HG03064 (cell line): ENCODE results near the gene MTFR1L.

Experiments
- ATAC-seq: cut with Tn5 transposase; IDR thresholded peaks from one replicate; pipeline ENCODE4 v1.9.1; 2021; ENCODE audit warnings: low read depth; ENCODE audit not compliant: unreplicated experiment

The MTFR1L gene

GRCh38 chr1:25787760-25788166 lies 32.0 kb upstream of the MTFR1L start:
- ATAC-seq: no peak

GRCh38 chr1:25790472-25790871 lies 29.3 kb upstream of the MTFR1L start:
- ATAC-seq: no peak

DNA sequence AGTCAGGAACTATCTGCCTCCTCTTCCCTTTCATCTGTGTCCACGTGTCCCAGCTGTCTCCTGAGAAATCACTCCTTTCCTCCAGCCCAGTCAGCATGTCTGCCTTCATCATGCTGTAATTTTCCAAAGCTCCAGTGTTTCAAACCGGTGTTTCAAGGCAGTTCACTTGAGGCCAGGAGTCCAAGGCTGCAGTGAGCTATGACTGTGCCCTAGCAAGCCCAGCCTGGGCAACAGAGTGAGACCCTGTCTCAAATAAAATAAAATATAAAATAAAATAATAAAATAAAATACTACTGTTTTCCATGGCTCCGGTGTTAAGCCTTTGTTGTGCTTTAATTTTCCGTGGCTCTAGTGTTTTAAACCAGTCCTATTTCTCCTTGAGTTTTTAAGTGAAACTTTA lies 27.6 kb upstream of the MTFR1L start:
- no peak for ATAC-seq

GRCh38 chr1:25793585-25794170 lies 26.1 kb upstream of the MTFR1L start:
- ATAC-seq: no peak

DNA sequence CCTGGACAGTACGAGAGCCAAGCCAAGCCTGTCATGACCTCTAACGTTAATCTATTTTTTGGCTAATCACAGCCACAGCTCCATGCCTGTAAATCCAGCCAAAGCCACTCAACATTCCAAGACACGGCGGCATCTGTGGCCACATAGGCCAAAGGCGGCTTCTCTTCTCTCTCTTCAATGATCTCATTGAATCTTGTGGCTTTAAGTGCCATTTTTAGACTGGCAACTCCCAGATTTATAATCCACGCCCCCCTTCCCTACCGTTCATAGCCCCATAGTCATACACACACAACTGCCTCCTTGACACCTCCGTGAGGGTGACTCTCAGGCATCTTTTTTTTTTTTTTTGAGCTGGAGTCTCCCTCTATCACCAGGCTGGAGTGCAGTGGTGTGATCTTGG lies 25.4 kb upstream of the MTFR1L start:
- ATAC-seq: no peak

- no peak for ATAC-seq
Observed at GRCh38 chr1:25795211-25795610, 24.5 kb upstream of the MTFR1L start.

DNA sequence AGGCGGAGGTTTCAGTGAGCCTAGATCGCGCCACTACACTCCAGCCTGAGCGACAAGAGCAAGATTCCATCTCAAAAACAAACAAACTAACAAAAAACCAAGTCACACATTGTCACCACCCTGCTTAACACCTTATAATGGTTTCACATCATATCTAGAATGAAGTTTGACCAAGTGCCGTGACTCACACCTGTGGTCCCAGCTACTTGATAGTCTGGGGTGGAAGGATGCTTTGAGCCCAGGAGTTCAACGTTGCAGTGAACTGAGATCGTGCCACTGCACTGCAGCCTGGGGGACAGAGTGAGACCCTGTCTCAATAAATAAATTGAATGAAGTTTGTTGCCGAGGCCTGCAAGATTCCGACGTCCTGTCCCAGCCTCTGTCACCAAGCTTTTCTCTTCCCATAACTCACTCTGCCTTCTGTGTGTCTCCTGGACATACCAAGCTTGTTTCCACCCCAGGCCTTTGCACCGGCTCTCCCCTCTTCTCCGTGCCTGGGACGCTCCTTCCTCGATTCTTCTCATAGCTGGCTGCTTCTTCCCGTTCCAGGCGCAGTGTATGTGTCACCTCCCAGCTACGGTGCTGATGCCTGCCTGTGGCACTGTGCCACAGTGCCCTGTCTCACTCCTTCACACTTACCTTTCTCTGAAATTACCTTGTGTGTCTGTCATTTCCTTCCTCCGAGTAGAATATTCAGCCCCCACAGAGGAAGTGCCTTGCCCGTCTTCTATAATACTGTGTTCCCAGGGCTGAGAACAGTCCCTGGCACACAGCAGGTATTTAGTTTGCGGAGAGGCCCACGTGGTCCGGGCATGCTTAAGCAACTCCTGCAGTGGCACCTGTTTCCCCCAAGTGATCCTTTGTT lies 23.6 kb upstream of the MTFR1L start:
- no peak for ATAC-seq

DNA sequence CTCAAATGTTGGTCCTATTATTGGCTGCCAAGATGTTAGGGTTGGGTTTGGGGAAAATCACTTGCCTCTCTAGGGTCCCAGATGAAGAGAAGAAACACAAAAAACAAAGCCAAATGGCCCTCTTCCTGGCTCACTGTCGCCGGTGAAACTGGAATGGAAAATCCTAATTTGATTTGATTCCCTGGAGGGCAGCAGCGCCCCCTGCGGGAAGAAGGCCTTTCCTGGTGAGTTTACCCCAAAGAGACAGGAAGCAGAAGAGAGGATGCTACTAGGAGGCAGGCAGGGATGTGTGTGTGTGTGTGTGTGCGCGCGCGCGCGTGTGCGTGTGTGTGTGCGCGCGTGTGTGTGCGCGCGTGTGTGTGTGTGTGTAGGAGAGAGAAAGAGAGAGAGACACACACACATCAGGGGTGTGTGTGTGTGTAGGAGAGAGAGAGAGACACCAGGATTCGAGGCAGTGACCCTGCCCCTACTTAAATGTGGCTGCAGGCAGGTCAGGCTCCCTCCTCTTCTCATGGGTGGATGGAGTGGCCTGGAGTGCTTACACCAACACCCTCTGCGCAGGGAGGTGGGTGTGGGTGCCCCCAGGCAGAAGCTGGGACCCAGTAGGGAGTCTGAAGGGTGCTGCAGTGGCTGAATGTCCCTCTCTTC lies 22.8 kb upstream of the MTFR1L start:
- ATAC-seq: no peak

DNA sequence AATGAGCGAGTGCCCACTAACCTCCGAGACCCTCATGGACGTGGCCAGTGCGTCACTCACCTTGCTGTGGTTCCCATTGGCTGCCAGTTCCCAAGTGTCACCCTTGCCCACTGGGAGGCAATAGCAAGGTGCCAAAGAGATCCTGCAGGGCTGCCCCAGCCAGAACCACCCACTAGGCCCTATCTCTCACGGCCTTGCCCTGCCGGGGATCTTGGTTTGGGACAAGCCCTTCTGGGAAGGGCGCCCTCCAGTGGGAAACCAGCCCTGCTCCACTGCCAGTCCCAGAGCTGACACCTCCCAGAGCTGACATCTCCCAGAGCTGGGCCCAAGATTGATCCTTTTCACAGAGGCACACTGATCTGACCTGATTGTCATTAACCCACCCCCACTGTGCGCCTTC lies 21.8 kb upstream of the MTFR1L start:
- no peak for ATAC-seq

DNA sequence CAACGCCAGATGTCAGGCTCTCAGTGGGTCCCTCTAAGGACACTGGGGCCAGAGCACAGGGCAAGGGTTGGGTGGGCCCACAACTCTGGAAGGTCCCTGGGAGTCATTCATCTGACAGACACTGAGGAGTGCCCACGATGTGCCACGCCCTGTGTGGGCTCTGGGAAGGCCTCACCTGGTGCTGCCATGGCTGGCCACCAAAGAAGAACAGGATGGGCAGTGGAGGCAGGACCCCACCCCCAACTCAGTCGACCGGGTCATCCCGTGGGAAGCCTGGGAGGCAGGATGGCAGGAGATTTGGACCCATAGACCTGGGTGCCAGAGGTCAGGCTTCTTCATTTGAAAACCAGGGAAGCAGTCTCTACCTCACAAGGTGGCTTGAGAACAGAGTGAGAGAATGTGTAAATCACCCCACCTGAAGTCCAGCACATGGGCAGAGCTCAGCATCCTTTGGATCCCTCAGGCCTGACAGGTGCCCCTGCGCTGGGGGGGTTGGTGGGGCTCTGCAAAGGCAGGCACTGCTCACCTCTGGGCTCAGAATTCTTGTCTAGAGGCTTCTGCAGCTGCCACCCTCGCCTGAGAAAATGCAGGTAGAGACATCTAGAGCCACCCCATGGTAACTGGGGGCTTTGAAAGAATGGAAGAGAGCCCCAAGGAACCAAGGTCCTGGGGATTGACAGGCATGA lies 20.9 kb upstream of the MTFR1L start:
- no peak for ATAC-seq

- no peak for ATAC-seq
Observed at GRCh38 chr1:25799352-25799934, 20.3 kb upstream of the MTFR1L start.

DNA sequence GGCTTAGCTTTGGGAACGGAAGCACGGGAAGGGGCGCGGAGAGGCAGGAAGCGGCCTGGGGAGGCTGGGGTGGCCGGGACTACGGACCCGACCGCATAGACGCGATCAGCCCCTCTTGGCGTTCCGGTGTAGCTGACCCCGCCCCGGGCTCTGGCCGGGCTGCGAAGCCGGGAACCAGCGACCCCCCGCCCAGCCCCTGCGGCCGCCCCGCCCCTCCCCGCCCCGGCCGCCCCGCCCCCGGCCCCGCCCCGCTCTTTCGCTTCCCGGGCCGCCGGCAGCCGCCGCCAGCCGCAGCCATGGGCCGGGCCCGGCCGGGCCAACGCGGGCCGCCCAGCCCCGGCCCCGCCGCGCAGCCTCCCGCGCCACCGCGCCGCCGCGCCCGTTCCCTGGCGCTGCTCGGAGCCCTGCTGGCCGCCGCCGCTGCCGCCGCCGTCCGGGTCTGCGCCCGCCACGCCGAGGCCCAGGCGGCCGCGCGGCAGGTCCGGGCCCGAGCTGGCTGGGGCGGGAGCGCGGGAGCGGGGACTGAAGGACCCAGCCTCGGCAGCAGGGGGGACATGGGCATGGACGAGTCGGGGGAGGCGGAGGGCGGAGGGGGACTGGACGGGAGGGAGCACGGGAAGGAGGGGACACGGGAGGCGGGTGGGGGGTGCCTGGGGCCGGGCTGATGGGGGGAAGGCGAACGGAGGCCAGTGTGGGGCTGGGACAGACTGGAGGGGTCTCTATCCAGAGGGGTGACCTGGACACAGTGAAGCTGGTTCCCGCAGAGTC lies 19.6 kb upstream of the MTFR1L start, which contains the start of gene SELENON:
Gene SELENON, plus strand, starts transcription at position 259 of the 768 bp plus-strand sequence. Its CDS starts 38 bp downstream, at position 297.
- no peak for ATAC-seq

DNA sequence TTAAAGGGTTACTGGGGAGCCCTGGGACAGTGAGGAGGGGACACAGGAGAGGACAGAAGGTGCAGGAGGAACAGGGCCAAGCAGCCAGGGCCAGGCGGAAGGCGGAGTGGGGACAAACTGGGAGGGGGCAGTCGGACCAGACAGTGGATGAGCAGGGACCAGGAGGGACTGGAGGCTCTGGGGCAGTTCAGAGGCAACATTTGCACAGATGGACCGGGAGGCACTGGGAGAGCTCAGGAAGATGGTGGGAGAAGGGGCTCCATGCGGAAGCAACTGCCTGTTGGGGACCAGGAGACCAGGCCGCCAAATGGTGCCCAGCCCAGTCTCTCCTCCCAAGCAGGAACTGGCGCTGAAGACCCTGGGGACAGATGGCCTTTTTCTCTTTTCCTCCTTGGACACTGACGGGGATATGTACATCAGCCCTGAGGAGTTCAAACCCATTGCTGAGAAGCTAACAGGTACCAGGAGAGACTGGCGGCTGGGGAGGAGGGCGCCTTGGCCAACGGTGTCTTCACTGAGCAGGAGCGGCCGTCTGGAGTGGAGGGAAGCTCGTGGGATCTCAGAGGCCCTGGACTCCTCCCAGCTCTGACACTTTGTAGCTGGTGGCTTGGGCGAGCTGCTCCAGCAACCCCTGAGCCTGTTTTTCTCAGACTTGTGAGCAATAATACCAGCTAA lies 18.9 kb upstream of the MTFR1L start:
- ATAC-seq: no peak

GRCh38 chr1:25802915-25803314 lies 16.8 kb upstream of the MTFR1L start:
- no peak for ATAC-seq

DNA sequence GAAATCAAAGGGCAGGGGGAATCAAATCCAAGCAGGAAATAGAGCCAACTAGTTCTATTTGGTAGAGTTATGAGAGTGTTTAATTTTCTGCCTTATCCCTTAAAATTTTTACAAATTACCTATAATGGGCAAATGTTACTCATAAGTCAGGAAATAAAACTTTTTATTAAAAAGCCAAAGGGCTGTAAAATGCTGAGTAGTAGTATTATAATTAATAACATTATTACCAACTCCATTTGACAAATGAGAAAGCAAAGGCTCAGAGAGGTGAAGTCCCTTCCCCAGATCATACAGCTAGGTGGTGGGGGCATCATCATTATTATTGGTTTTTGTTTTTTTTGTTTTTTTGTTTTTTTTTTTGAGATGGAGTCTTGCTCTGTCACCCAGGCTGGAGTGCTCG lies 16.4 kb upstream of the MTFR1L start:
- no peak for ATAC-seq

GRCh38 chr1:25804244-25804963 lies 15.3 kb upstream of the MTFR1L start:
- no peak for ATAC-seq

DNA sequence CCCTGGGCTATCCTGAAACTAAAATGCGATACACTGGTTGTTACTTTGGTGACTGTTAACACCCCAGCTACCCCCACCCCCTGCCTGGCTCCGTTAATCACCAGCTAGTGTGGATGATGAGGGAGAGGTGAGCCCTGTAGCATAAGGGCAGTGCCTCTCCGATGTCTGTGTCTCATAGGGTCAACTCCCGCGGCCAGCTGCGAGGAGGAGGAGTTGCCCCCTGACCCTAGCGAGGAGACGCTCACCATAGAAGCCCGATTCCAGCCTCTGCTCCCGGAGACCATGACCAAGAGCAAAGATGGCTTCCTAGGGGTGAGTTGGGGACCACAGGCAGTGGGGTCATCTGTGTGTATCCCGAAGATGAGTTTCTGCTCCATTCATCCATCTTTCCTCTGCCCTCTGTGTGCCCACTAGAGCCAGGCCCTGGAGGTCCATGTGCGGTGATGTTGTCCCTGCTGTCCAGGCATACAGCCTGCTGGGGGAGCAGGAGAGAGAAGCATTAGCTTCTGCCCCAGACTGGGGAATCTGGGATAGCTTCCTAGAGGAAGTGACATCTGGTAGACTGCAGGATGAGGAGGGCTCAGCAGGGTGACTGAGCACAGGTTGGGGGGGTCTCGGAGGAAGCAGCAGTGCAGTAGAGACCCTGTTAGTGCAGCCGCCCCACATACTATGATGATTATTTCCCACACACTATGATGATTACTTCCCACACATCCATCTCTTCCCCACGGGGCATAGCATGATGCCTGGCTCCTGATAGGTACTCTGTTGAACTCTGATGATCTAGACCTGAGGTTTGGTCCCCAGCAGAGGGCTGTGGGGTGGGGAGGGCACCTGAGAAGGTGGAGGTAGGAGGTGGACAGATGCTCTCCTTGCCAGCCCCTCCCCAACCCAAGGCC lies 14.5 kb upstream of the MTFR1L start:
- ATAC-seq: no peak

DNA sequence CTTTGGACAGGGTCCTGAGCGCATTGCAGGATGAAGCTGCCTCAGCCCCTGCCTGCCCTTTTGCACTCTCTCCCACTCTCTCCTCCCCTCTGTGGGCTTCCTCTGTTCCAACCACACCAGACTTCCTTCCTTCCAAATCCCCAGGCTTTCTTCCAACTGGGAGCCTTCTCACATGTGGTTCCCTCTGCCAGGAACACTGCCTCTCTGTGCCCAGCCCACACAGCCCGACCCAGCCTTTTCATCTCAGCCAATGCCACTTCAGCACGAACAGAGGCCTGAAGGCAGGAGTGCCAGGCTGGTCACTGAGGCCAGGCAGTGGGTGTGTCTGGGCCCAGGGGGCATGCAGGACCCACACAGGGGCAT lies 13.9 kb upstream of the MTFR1L start:
- ATAC-seq: no peak
